Erythroblast (primary cell): Measurements from ENCODE around the gene POLA2.

Source experiments
- GATA1 ChIP-seq: IDR thresholded peaks from 2 replicates; pipeline ENCODE4 v1.6.1; 2011; ENCODE audit warnings: low read depth, mild to moderate bottlenecking, control low read depth, low read length, moderate library complexity
- POLR2A ChIP-seq: IDR thresholded peaks from 2 replicates; pipeline ENCODE4 v1.6.1; 2011; ENCODE audit warnings: mild to moderate bottlenecking, low read length

DNA sequence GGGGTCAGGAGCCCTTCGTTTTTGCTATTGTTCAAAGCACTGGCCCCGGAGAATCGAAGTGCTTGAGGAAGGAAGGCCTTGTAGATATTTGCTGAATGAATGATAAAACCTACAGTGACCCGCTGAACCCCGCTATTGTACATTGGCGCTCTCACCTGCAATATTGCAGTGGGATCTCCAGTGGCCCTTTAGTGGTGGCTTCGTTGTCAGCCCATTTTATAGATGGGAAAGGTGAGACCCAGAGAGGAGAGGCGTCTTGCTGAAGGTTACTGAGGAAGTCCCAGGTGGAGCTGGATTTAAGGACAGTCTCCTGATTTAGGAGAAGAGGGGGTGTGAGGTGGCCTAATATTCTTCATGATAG is 54.1 kb downstream of the POLA2 start:
- TF ChIP-seq POLR2A (no peak), GATA1 (no peak)
